ENCODE results near the gene EPHB6. TPM values are rescaled to one million over a fixed set of nuclear protein-coding genes. Genes with fewer than 3 reads are reported as not detected.
A peak's percentile ranks its signal among the peaks of the same experiment; 100 is the strongest.

Gene EPHB6, protein sequence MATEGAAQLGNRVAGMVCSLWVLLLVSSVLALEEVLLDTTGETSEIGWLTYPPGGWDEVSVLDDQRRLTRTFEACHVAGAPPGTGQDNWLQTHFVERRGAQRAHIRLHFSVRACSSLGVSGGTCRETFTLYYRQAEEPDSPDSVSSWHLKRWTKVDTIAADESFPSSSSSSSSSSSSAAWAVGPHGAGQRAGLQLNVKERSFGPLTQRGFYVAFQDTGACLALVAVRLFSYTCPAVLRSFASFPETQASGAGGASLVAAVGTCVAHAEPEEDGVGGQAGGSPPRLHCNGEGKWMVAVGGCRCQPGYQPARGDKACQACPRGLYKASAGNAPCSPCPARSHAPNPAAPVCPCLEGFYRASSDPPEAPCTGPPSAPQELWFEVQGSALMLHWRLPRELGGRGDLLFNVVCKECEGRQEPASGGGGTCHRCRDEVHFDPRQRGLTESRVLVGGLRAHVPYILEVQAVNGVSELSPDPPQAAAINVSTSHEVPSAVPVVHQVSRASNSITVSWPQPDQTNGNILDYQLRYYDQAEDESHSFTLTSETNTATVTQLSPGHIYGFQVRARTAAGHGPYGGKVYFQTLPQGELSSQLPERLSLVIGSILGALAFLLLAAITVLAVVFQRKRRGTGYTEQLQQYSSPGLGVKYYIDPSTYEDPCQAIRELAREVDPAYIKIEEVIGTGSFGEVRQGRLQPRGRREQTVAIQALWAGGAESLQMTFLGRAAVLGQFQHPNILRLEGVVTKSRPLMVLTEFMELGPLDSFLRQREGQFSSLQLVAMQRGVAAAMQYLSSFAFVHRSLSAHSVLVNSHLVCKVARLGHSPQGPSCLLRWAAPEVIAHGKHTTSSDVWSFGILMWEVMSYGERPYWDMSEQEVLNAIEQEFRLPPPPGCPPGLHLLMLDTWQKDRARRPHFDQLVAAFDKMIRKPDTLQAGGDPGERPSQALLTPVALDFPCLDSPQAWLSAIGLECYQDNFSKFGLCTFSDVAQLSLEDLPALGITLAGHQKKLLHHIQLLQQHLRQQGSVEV
- 0.69 and 1.5 TPM in 2 replicates for total RNA-seq (2013; cell fraction: nucleolus; rRNA removed)
- total RNA-seq (2014; rRNA removed) (0.34 TPM in 1 of 2 replicates, not detected in the other), total RNA-seq (2014; rRNA removed; fragmentation: Illumina TruSeq; extraction: Trizol) (0.22 TPM in 1 of 2 replicates, not detected in the other), total RNA-seq (2021) (0.41 and 0.93 TPM in 2 replicates), polyA plus RNA-seq (2011; rRNA removed) (0.49 and 1.3 TPM in 2 replicates), polyA plus RNA-seq (2014; fragmentation: Illumina TruSeq; extraction: Trizol) (0.06 TPM in 1 of 2 replicates, not detected in the other), polyA plus RNA-seq (2014; fragmentation: Nextera tagmentation; extraction: Ambion mirVana) (under 1 TPM in 1 of 2 experiments, not detected in 1; 0.11 TPM), polyA plus RNA-seq (2014; rRNA removed) (0.68 and 0.88 TPM in 2 replicates), polyA plus RNA-seq (2016; fragmentation: Nextera tagmentation; extraction: Ambion mirVana) (under 1 TPM in 1 of 2 experiments, not detected in 1; 0.47 TPM), polyA minus RNA-seq (2011; rRNA and poly(A)+ RNA removed) (0.95 and 2.0 TPM in 2 replicates), Bru-seq, nascent RNA (percentile 34 among the genes with signal in this experiment), BruChase-seq, experiment 1, labeled RNA remaining after a 6-hour chase (percentile 34 among the genes with signal in this experiment), BruChase-seq, experiment 2, labeled RNA remaining after a 2-hour chase (percentile 30 among the genes with signal in this experiment)
- not detected for polyA plus RNA-seq (2011; ENCODE audit: low read depth)
- polyA plus RNA-seq (2011; cell fraction: cytosol; rRNA removed): 1.5 and 2.3 TPM in 2 replicates
- polyA plus RNA-seq (2011; cell fraction: nucleus; rRNA removed): 9.0 and 10.4 TPM in 2 replicates
- polyA plus RNA-seq (2012): 0.18 TPM in 2 replicates
- polyA minus RNA-seq (2011; cell fraction: cytosol; rRNA and poly(A)+ RNA removed): 2.9 and 3.8 TPM in 2 replicates
- polyA minus RNA-seq (2011; cell fraction: nucleus; rRNA and poly(A)+ RNA removed): 1.3 and 2.5 TPM in 2 replicates
- long read RNA-seq, experiment 1: 0 reads
- long read RNA-seq, experiment 2: 0 reads

GRCh38 chr7:142854372-142855113, at the start of gene EPHB6:
Gene EPHB6 (plus strand): TSS chr7:142855076. CDS start chr7:142863228, 8,152 bp downstream.
- in situ Hi-C loops (cut with MboI): no loop called here
- no peaks in the 10 kb centered on the region for H3K79me2 ChIP-seq (ENCODE audit: control insufficient read depth, insufficient read depth, low read length)
- H2AFZ ChIP-seq (ENCODE audit: control insufficient read depth, low read depth, low read length): peak within 1 kb of the TSS; percentile 82
- ATAC-seq (peak; percentile 83), DNase-seq (ENCODE audit: low read depth, low spot score) (no peak), FAIRE-seq (no peak)
- no peak within 1 kb of the TSS for H3K27ac ChIP-seq (ENCODE audit: control insufficient read depth, insufficient read depth)
- H3K4me1 ChIP-seq (ENCODE audit: control insufficient read depth, insufficient read depth, low read length): no peaks in the 10 kb centered on the region
- H3K27me3 ChIP-seq (replicated peaks in 1 of 2; ENCODE audit: control insufficient read depth in 2 of 2, insufficient read depth in 2 of 2, low read length in 1 of 2): peaks cover 0 to 9% of the 10 kb centered on the region in 2 experiments
- peak within 1 kb of the TSS; percentile 96 for H3K4me3 ChIP-seq
- H3K36me3 ChIP-seq (ENCODE audit: control insufficient read depth in 2 of 2, insufficient read depth in 2 of 2, low read length in 1 of 2): no peaks in the 10 kb centered on the region
- ChIA-PET POLR2A (interaction anchor here (1.1 kb wide), 1 partner anchor 41 kb away, joined by 7 read pairs; no protein-coding TSS in a partner anchor), RAD21 (ENCODE audit: unreplicated experiment) (interaction anchor here (0.9 to 1.7 kb wide), 7 partner anchors 11 to 222 kb away, joined by 3 to 9 read pairs (median 5); no protein-coding TSS in a partner anchor), CTCF (interaction anchor here (0.7 to 2.7 kb wide), 18 partner anchors 11 to 360 kb away, joined by 3 to 20 read pairs (median 4); no protein-coding TSS in a partner anchor), SMC1A (ENCODE audit: uncharacterized antibody, unreplicated experiment) (interaction anchor here (1.0 to 2.1 kb wide), 7 partner anchors 22 to 148 kb away, joined by 3 to 8 read pairs (median 3); no protein-coding TSS in a partner anchor)
- no peaks in the 10 kb centered on the region for H4K20me1 ChIP-seq (ENCODE audit: control insufficient read depth, insufficient read depth)
- peak within 1 kb of the TSS; percentile 100 for H3K4me2 ChIP-seq (ENCODE audit: control insufficient read depth, insufficient read depth)
- BruUV-seq (replicated peaks): no TSS peak
- intact Hi-C loops (cut with micrococcal nuclease; ENCODE audit: unreplicated experiment): loop anchor here (1.0 to 2.0 kb wide), 2 partner anchors 149 to 360 kb away; no protein-coding TSS in a partner anchor
- H3K9me3 ChIP-seq (replicated peaks; ENCODE audit: control insufficient read depth, insufficient read depth, low read length): no peaks in the 10 kb centered on the region
- H3K9ac ChIP-seq (ENCODE audit: control insufficient read depth, insufficient read depth, low read length): peak within 1 kb of the TSS; percentile 32; the same call in 1 of the 2 replicates
- 2% methylated on average over 27 of the region's 70 CpGs for WGBS (ENCODE audit: insufficient coverage, insufficient replicate concordance, low lambda C conversion rate, missing lambda C conversion rate)
- TF ChIP-seq BHLHE40 (IDR thresholded peaks at IDR 0.05; ENCODE audit: borderline replicate concordance in 1 of 2, low read depth in 2 of 2, low read length in 1 of 2) (peak in 1 of 2 experiments; percentile 57; a peak in 2 of 4 replicates), GATAD2B (conservative IDR thresholded peaks at IDR 0.05; ENCODE audit: low read depth) (peak; percentile 75; the same call in 1 of the 2 replicates), DPF2 (IDR thresholded peaks at IDR 0.05) (peak; percentile 63; the same call in 1 of the 2 replicates), CBX3 (IDR thresholded peaks at IDR 0.05; ENCODE audit: borderline replicate concordance, low read depth) (no peak), ZBTB4 (CRISPR knock-in tag; IDR thresholded peaks at IDR 0.05) (no peak), SPI1 (IDR thresholded peaks at IDR 0.05; ENCODE audit: borderline replicate concordance, insufficient read depth, low read depth, low read length) (no peak), ZZZ3 (IDR thresholded peaks at IDR 0.05; ENCODE audit: control insufficient read depth, insufficient read length, low read depth) (no peak), LARP7 (IDR thresholded peaks at IDR 0.05) (peak; percentile 70)
- TF ChIP-seq, protein P1, sequence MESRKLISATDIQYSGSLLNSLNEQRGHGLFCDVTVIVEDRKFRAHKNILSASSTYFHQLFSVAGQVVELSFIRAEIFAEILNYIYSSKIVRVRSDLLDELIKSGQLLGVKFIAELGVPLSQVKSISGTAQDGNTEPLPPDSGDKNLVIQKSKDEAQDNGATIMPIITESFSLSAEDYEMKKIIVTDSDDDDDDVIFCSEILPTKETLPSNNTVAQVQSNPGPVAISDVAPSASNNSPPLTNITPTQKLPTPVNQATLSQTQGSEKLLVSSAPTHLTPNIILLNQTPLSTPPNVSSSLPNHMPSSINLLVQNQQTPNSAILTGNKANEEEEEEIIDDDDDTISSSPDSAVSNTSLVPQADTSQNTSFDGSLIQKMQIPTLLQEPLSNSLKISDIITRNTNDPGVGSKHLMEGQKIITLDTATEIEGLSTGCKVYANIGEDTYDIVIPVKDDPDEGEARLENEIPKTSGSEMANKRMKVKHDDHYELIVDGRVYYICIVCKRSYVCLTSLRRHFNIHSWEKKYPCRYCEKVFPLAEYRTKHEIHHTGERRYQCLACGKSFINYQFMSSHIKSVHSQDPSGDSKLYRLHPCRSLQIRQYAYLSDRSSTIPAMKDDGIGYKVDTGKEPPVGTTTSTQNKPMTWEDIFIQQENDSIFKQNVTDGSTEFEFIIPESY (IDR thresholded peaks at IDR 0.05): no peak
